ENCODE data around the gene PEX11G. TPM values are rescaled to one million over a fixed set of nuclear protein-coding genes. Genes with fewer than 3 reads are reported as not detected.

The PEX11G gene
- total RNA-seq, 1 donor from 2014 or later = 2.1 TPM

GRCh38 chr19:7504684-7505083 lies 15.8 kb upstream of the PEX11G start:
- Histone ChIP-seq H3K4me3 (ENCODE audit: low read depth, low read length) (no peak overlapping the region), H3K36me3 (ENCODE audit: control insufficient read depth, insufficient read depth, low read length) (no peaks in the 10 kb centered on the region), H3K27me3 (ENCODE audit: control insufficient read depth, insufficient read depth, low read length) (peaks cover 2% of the 10 kb centered on the region)
- TF ChIP-seq CTCF (IDR thresholded peaks at IDR 0.05; ENCODE audit: insufficient read depth, low read length, severe bottlenecking) = no peak
- no peak for FAIRE-seq
- DNase-seq (ENCODE audit: low read depth) = no peak

GRCh38 chr19:7502552-7502951 lies 13.7 kb upstream of the PEX11G start:
- DNase-seq (ENCODE audit: low read depth) (no peak), FAIRE-seq (peak; percentile 32)
- Histone ChIP-seq H3K36me3 (ENCODE audit: control insufficient read depth, insufficient read depth, low read length) (no peaks in the 10 kb centered on the region), H3K4me3 (ENCODE audit: low read depth, low read length) (no peak overlapping the region), H3K27me3 (ENCODE audit: control insufficient read depth, insufficient read depth, low read length) (peaks cover 3% of the 10 kb centered on the region)
- no peak for TF ChIP-seq CTCF (IDR thresholded peaks at IDR 0.05; ENCODE audit: insufficient read depth, low read length, severe bottlenecking)

- H3K4me3 ChIP-seq (ENCODE audit: low read depth, low read length) = peak overlapping the region; percentile 40
- DNase-seq (ENCODE audit: low read depth) (no peak), FAIRE-seq (no peak)
- TF ChIP-seq CTCF (IDR thresholded peaks at IDR 0.05; ENCODE audit: insufficient read depth, low read length, severe bottlenecking) = no peak
- H3K27me3 ChIP-seq (ENCODE audit: control insufficient read depth, insufficient read depth, low read length) = peaks cover 3% of the 10 kb centered on the region
- H3K36me3 ChIP-seq (ENCODE audit: control insufficient read depth, insufficient read depth, low read length) = no peaks in the 10 kb centered on the region
Measured at GRCh38 chr19:7500811-7501450, 12.1 kb upstream of the PEX11G start.

- DNase-seq (ENCODE audit: low read depth) (no peak), FAIRE-seq (no peak)
- Histone ChIP-seq H3K4me3 (ENCODE audit: low read depth, low read length) (no peak overlapping the region), H3K36me3 (ENCODE audit: control insufficient read depth, insufficient read depth, low read length) (no peaks in the 10 kb centered on the region), H3K27me3 (ENCODE audit: control insufficient read depth, insufficient read depth, low read length) (peaks cover 1% of the 10 kb centered on the region)
- peak; percentile 41 for TF ChIP-seq CTCF (IDR thresholded peaks at IDR 0.05; ENCODE audit: insufficient read depth, low read length, severe bottlenecking)
Measured at GRCh38 chr19:7497292-7497691, 8.5 kb upstream of the PEX11G start.

- FAIRE-seq = peak; percentile 96
- Histone ChIP-seq H3K36me3 (ENCODE audit: control insufficient read depth, insufficient read depth, low read length) (no peaks in the 10 kb centered on the region), H3K4me3 (ENCODE audit: low read depth, low read length) (no peak overlapping the region), H3K27me3 (ENCODE audit: control insufficient read depth, insufficient read depth, low read length) (no peaks in the 10 kb centered on the region)
- DNase-seq (ENCODE audit: low read depth) = peak; percentile 89
- TF ChIP-seq CTCF (IDR thresholded peaks at IDR 0.05; ENCODE audit: insufficient read depth, low read length, severe bottlenecking) = peak; percentile 10
Measured at GRCh38 chr19:7494416-7495098, 5.7 kb upstream of the PEX11G start.
